ENCODE results near the gene ZNF830.

GRCh38 chr17:34930283-34930682, 31.1 kb upstream of the ZNF830 start:
- TF ChIP-seq CTCF (IDR thresholded peaks at IDR 0.05): no peak
- no peak for TF ChIP-seq POLR2A (IDR thresholded peaks at IDR 0.05)

All from tibial nerve (tissue), 3 donors.